GM18873 (cell line): ENCODE results near the gene NPTN.

Experiments
- ATAC-seq: cut with Tn5 transposase; IDR thresholded peaks from one replicate; pipeline ENCODE4 v1.9.1; 2021; ENCODE audit warnings: mild to moderate bottlenecking, moderate library complexity, moderate number of reproducible peaks; ENCODE audit not compliant: unreplicated experiment, low FRiP score

The NPTN gene

GRCh38 chr15:73530649-73531048 is 102.5 kb downstream of the NPTN start:
- no peak for ATAC-seq

GRCh38 chr15:73527598-73527997 is 105.6 kb downstream of the NPTN start:
- ATAC-seq = no peak

- ATAC-seq = no peak
Measured at GRCh38 chr15:73524919-73525318, 108.3 kb downstream of the NPTN start.

- no peak for ATAC-seq
Measured at GRCh38 chr15:73522011-73522410, 111.2 kb downstream of the NPTN start.

GRCh38 chr15:73518876-73519733 is 114.1 kb downstream of the NPTN start:
- ATAC-seq = no peak

- no peak for ATAC-seq
Measured at GRCh38 chr15:73518180-73518862, 114.9 kb downstream of the NPTN start.

- no peak for ATAC-seq
Measured at GRCh38 chr15:73517566-73517965, 115.6 kb downstream of the NPTN start.

GRCh38 chr15:73515527-73515926 is 117.7 kb downstream of the NPTN start:
- no peak for ATAC-seq
